GM12873 (cell line): ENCODE results near the gene ZSWIM1.

Experiments used
- CTCF ChIP-seq: IDR thresholded peaks from 2 replicates; pipeline ENCODE4 v1.5.1; 2012; ENCODE audit warnings: low read depth, mild to moderate bottlenecking, moderate library complexity, low read length, control low read depth; ENCODE audit not compliant: insufficient read depth; ENCODE audit errors: missing control alignments

The ZSWIM1 gene

GRCh38 chr20:45880988-45881788 lies at the start of gene ZSWIM1:
Gene ZSWIM1 (plus strand): TSS chr20:45881227. CDS start chr20:45882593, 1,366 bp downstream.
- TF ChIP-seq CTCF: no peak

GRCh38 chr20:45832619-45833018 lies 48.4 kb upstream of the ZSWIM1 start:
- TF ChIP-seq CTCF: no peak

GRCh38 chr20:45833030-45833882 lies 47.8 kb upstream of the ZSWIM1 start, which contains the start of gene SNX21:
Gene SNX21 (plus strand): TSS chr20:45833799. CDS start chr20:45833920, 121 bp downstream.
- TF ChIP-seq CTCF: no peak

GRCh38 chr20:45833883-45834796 lies 46.9 kb upstream of the ZSWIM1 start:
- no peak for TF ChIP-seq CTCF

- no peak for TF ChIP-seq CTCF
Observed at GRCh38 chr20:45834797-45835161, 46.2 kb upstream of the ZSWIM1 start.

GRCh38 chr20:45835329-45835765 lies 45.7 kb upstream of the ZSWIM1 start:
- TF ChIP-seq CTCF: peak; percentile 16
